Pancreas (tissue), 10 donors: Measurements from ENCODE around the gene HCAR2. TPM values are rescaled to one million over a fixed set of nuclear protein-coding genes. Genes with fewer than 3 reads are reported as not detected.

Source experiments
- ATAC-seq, 4 donors: fragments of 200-7000 bp; cut with Tn5 transposase; one replicate each; pipeline versions ENCODE4 v1.8.0 to v1.9.1; 2020; ENCODE audit warnings: mild to moderate bottlenecking in 4 of 4, moderate library complexity in 4 of 4
- DNase-seq, 6 donors: peaks; one replicate each; pipeline ENCODE4 v3.0.0-alpha.2; 2020
- FAIRE-seq: peaks from 2 replicates; lab custom pipeline; 2012; peaks lifted over from hg19 to GRCh38; lab: Jason Lieb, UNC
- H3K27ac ChIP-seq, 4 donors: fragments of 200-600 bp; sonication (generic); 1 replicate in 3 of 4; 2 replicates in 1 of 4; pipeline versions ENCODE4 v1.5.0 to v1.8.0; 2020
- H3K27me3 ChIP-seq, 4 donors: fragments of 200-600 bp; one replicate each; pipeline ENCODE4 v1.8.0; 2021
- H3K36me3 ChIP-seq, 3 donors: fragments of 200-600 bp; sonication (generic) in 1 of 3; one replicate each; pipeline versions ENCODE4 v1.5.0 to v1.8.0; 2020 to 2021
- H3K4me1 ChIP-seq, 3 donors: fragments of 200-600 bp; one replicate each; pipeline ENCODE4 v1.8.0; 2021
- H3K4me3 ChIP-seq, 4 donors: fragments of 200-600 bp; sonication (generic) in 2 of 4; one replicate each; pipeline versions ENCODE4 v1.5.0 to v1.8.0; 2020 to 2021
- H3K9me3 ChIP-seq, 4 donors: fragments of 200-600 bp; one replicate each; pipeline ENCODE4 v1.8.0; 2021
- WGBS, 2 donors: extraction: QIAGEN DNeasy Blood & Tissue Kit; methylation state at CpG; one replicate each; pipeline ENCODE4 v1.1.7; 2013; 5-methylcytosine and 5-hydroxymethylcytosine counted together
- intact Hi-C, 3 donors: fragments of 100-400 bp; cut with DNase I; formaldehyde crosslinking; loops; one replicate each; pipeline versions ENCODE4 v1.11.1 to v1.14.2; 2022
- polyA plus RNA-seq, 2 donors: library from polyadenylated mRNA; stranded (reverse); fragments of 200-250 nt; gene quantifications; one replicate each; pipeline ENCODE4 v1.2.3, GENCODE V29; 2013
- total RNA-seq, 6 donors: library from RNA; stranded (reverse); fragmentation: NEBNext Ultra II Directional in 4 of 6; extraction: Animal tissue kit (Norgen Biotek cat#: 25700) in 4 of 6; gene quantifications; one replicate each; pipeline versions ENCODE4 v1.2.1 to v1.2.4, GENCODE V29; 2021 to 2023
- TF ChIP-seq, protein P1 (sequence below), 4 donors: fragments of 200-600 bp; sonication (generic) in 3 of 4; IDR thresholded peaks; one replicate each; pipeline versions ENCODE4 v1.5.0 to v1.8.0; 2021; ENCODE audit warnings: antibody characterized with exemption in 4 of 4
- donor health status: healthy with polysubstance abuse.
- donor health status: DM: no; HTN: no; CAD: no; lungs with moderate emphysema.
- donor health status: DM: no; HTN: no; CAD: no.
- donor health status: control.
- donor health status: control.
- donor health status: Bipolar disorder and iron deficiency.
- donor health status: DM: yes; HTN: yes; CAD: no.
- donor health status: DM: no; HTN: no; CAD: no.
- donor health status: DM: no; HTN: no; CAD: no.
- donor health status: DM: yes; HTN: yes; CAD: no.

HCAR2 gene
- total and polyA plus RNA-seq, 8 donors, result 0.05 to 0.95 (median 0.25) TPM; not detected in 3

DNA sequence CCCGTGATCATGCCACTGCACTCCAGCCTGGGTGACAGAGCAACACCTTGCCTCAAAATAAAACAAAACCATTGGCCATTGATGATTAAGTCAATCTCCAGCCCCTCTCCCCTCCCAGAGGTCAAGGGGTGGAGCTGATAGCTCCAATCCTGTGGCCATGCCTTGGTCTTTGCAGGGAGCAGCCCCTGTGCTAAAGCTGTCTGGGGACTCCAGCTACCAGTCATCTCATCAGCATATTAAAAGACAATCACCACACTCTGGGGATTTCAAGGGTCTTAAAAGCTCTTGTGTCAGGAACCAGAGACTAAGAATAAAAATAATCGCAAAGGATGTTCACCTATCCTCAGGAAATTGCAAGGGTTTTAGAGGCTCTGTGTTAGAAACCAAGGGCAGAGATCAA, 30.6 kb downstream of the HCAR2 start:
- Histone ChIP-seq H3K27me3 (no peaks in the 10 kb centered on the region), H3K27ac (no peak overlapping the region), H3K4me3 (no peak overlapping the region), H3K36me3 (no peaks in the 10 kb centered on the region), H3K4me1 (no peaks in the 10 kb centered on the region), H3K9me3 (no peaks in the 10 kb centered on the region)
- 84 to 88% methylated on average over 2 of the region's 2 CpGs for whole genome bisulfite sequencing, 2 donors
- intact Hi-C loops, result no loop called here
- no peak for FAIRE-seq
- DNase-seq, result no peak
- no peak for ATAC-seq
- TF ChIP-seq, protein P1, sequence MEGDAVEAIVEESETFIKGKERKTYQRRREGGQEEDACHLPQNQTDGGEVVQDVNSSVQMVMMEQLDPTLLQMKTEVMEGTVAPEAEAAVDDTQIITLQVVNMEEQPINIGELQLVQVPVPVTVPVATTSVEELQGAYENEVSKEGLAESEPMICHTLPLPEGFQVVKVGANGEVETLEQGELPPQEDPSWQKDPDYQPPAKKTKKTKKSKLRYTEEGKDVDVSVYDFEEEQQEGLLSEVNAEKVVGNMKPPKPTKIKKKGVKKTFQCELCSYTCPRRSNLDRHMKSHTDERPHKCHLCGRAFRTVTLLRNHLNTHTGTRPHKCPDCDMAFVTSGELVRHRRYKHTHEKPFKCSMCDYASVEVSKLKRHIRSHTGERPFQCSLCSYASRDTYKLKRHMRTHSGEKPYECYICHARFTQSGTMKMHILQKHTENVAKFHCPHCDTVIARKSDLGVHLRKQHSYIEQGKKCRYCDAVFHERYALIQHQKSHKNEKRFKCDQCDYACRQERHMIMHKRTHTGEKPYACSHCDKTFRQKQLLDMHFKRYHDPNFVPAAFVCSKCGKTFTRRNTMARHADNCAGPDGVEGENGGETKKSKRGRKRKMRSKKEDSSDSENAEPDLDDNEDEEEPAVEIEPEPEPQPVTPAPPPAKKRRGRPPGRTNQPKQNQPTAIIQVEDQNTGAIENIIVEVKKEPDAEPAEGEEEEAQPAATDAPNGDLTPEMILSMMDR (IDR thresholded peaks at IDR 0.05), result no peak

DNA sequence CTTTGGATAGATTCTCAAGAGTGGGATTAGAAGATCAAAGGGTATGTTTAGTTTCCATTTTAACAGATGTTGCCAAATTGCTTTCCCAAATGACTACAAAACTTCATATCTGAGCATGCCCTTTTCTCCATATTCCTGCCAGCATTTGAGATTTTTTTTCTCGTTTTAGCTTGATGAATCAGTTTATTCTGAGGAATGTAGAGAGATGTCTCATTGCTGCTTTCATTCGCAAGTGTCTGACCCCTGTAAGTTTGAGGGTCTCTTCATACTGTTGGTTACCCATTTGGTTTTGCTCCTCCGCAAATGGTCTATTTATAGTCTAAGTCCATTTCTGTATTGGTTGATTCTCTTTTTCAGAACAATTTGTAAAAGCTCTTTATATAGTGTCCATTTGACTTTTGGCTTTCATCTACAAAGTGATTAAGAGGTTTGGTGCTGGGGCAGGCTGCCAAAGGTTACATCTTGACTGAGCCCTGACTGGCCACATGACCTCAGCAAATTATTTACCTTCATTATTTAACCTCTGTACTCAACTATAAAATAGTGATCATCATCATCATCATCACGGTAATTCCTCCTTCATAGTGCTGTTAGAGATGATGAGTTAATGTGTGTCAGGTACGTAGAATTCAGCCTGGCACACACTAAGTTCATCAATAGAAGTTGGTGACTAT, 33.6 kb downstream of the HCAR2 start:
- H3K4me3 ChIP-seq, result no peak overlapping the region
- ATAC-seq, result no peak
- H3K4me1 ChIP-seq, result no peaks in the 10 kb centered on the region
- DNase-seq, result no peak
- intact Hi-C loops, result no loop called here
- TF ChIP-seq, protein P1 (IDR thresholded peaks at IDR 0.05), result no peak
- no peak overlapping the region for H3K27ac ChIP-seq
- FAIRE-seq, result no peak
- H3K9me3 ChIP-seq, result no peaks in the 10 kb centered on the region
- no peaks in the 10 kb centered on the region for H3K36me3 ChIP-seq
- 57 to 61% methylated on average over 5 of the region's 5 CpGs for WGBS, 2 donors
- H3K27me3 ChIP-seq, result no peaks in the 10 kb centered on the region

DNA sequence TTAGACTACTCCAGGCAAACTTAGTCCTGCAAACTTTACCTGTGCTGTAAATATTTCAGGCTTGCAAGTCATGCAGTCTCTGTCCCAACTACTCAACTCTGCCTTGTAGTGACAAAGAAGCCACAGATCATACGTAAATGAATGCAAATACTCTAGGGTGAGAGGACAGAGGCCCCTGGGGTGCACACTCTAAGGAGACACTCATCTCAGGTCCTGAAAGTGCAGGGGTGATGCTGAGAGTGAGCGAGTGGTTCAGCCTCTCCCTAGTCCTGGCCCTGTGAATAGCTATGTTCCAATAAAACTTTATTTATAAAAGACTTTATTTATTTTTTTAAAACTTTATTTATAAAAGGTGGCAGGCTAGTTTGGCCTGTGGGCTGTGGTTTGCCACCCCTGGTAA, 34.9 kb downstream of the HCAR2 start:
- no peak overlapping the region for H3K27ac ChIP-seq

DNA sequence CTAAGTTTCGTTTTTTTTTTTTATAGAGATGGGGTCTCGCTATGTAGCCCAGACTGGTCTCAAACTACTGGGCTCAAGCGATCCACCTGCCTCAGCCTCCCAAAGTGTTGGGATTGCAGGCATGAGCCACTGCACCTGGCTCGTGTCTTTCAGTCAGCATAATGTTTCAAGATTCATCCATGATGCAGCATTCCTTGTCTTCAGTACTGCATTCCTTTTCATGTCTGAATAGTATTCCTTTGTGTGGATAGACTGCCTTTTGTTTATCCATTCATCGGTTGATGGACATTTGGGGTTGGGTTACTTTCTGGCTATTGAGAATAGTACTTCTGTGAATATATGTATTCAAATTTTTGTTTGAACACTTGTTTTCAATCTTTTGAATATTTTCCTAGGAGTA, 37.4 kb downstream of the HCAR2 start:
- TF ChIP-seq, protein P1 (IDR thresholded peaks at IDR 0.05), result no peak
- ATAC-seq (no peak), FAIRE-seq (no peak), DNase-seq (no peak)
- no peaks in the 10 kb centered on the region for H3K36me3 ChIP-seq
- WGBS, 2 donors, result 84 to 85% methylated on average over 5 of the region's 5 CpGs
- H3K27me3 ChIP-seq, result no peaks in the 10 kb centered on the region
- no peak overlapping the region for H3K4me3 ChIP-seq
- no peaks in the 10 kb centered on the region for H3K4me1 ChIP-seq
- intact Hi-C loops, result no loop called here
- H3K9me3 ChIP-seq, result no peaks in the 10 kb centered on the region
- H3K27ac ChIP-seq, result no peak overlapping the region

More for the DNA sequence above, 34.9 kb downstream of the HCAR2 start:
- Histone ChIP-seq H3K4me3 (no peak overlapping the region), H3K27me3 (no peaks in the 10 kb centered on the region), H3K36me3 (no peaks in the 10 kb centered on the region), H3K4me1 (no peaks in the 10 kb centered on the region), H3K9me3 (no peaks in the 10 kb centered on the region)
- TF ChIP-seq, protein P1 (IDR thresholded peaks at IDR 0.05), result no peak
- WGBS, 2 donors, result 87 to 91% methylated on average over 2 of the region's 2 CpGs
- FAIRE-seq, result no peak
- no peak for ATAC-seq
- no peak for DNase-seq
- intact Hi-C loops, result no loop called here

DNA sequence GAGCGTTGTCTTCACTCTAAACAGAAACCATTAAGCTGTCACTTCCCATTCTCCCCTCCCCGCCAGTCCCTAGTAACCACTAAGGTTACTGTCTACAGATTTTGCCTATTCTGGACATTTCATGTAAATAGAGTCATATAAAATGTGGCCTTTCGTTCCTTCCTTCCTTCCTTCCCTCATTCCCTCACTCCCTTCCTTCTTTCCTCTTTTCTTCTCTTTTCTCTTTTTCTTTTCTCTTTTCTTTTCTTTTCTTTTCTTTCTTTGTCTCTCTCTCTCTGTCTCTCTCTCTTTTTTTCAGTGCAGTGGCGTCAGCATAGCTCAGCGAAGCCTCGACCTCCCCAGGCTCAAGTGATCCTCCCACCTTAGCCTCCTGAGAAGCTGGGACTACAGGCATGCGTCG, 37.8 kb downstream of the HCAR2 start:
- no peaks in the 10 kb centered on the region for H3K9me3 ChIP-seq
- no peak overlapping the region for H3K27ac ChIP-seq
- H3K4me1 ChIP-seq, result no peaks in the 10 kb centered on the region
- intact Hi-C loops, result no loop called here
- FAIRE-seq (no peak), DNase-seq (no peak), ATAC-seq (no peak)
- WGBS, 2 donors, result 78 to 81% methylated on average over 8 of the region's 8 CpGs
- no peaks in the 10 kb centered on the region for H3K36me3 ChIP-seq
- TF ChIP-seq, protein P1 (IDR thresholded peaks at IDR 0.05), result no peak
- no peak overlapping the region for H3K4me3 ChIP-seq
- no peaks in the 10 kb centered on the region for H3K27me3 ChIP-seq
